ENCODE measurements around the gene RBM20.

DNA sequence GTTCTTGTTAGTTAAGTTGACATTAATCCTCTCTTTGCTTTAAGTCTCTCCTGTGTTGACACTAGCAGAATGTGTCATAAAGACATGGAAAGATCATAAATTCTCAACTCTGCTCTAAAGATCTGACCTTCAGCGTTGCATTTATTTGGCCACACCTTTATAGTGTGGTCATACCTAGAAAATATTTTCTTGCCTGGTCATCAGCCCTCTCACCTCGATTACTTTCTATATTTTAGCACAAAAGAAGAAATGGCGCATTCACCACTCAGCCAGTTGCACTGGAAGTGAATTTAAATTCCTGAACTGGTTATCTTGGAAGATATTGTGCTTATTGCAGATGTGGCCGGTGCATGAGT, 130.9 kb downstream of the RBM20 start:
- TF ChIP-seq YY1 (IDR thresholded peaks at IDR 0.05; ENCODE audit: insufficient read depth, insufficient read length) (no peak), ZNF274 (IDR thresholded peaks at IDR 0.05; ENCODE audit: low read depth, low read length) (no peak)

Measured in NT2/D1 (cell line).